ENCODE measurements around the gene RAB4A. TPM values are rescaled to one million over a fixed set of nuclear protein-coding genes. Genes with fewer than 3 reads are reported as not detected.
A peak's percentile ranks its signal among the peaks of the same experiment; 100 is the strongest.

The RAB4A gene
- total RNA-seq, 1 donor from 2014 or later, result 28.1 TPM

DNA sequence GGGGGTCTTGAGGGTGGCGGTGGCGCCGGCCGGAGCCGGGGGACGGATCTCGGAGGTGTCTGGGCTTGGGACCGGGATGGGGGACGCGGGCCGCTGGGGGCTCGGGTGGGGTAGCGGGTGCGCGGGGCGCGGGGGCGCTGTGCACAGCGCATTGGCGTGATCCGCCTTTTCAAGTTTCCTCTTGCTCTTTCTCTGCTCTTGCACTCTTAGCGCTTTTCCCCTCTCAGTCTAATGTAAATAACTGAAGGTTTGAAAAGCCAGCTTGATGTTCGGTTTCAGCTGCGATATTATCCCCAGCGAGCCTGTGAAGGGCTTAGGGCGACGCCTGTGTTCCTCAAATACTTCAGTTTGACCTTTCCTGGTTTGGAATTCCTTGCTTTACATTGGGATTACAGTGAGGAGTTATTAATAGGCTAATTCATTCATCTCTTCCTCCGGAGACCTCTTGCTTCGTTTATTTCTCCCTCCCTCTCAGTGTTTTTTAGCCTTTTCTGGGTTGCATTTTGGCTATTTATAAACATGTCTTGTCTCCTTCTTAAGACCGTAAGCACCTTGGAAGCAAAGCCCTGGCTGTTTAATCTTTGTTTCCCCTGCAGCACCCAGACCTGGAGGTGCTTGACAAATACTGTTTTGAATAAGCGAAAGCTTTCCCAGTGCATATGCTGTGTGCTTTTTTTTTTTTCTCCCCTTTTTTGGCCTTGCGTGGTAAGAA, 693 bp downstream of the RAB4A start:
- no peak for DNase-seq (ENCODE audit: low read depth)
- peak overlapping the region; percentile 74 for H3K4me3 ChIP-seq (ENCODE audit: low read depth, low read length)
- TF ChIP-seq, protein P1, sequence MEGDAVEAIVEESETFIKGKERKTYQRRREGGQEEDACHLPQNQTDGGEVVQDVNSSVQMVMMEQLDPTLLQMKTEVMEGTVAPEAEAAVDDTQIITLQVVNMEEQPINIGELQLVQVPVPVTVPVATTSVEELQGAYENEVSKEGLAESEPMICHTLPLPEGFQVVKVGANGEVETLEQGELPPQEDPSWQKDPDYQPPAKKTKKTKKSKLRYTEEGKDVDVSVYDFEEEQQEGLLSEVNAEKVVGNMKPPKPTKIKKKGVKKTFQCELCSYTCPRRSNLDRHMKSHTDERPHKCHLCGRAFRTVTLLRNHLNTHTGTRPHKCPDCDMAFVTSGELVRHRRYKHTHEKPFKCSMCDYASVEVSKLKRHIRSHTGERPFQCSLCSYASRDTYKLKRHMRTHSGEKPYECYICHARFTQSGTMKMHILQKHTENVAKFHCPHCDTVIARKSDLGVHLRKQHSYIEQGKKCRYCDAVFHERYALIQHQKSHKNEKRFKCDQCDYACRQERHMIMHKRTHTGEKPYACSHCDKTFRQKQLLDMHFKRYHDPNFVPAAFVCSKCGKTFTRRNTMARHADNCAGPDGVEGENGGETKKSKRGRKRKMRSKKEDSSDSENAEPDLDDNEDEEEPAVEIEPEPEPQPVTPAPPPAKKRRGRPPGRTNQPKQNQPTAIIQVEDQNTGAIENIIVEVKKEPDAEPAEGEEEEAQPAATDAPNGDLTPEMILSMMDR (conservative IDR thresholded peaks at IDR 0.05; ENCODE audit: low read depth, low read length), result no peak

DNA sequence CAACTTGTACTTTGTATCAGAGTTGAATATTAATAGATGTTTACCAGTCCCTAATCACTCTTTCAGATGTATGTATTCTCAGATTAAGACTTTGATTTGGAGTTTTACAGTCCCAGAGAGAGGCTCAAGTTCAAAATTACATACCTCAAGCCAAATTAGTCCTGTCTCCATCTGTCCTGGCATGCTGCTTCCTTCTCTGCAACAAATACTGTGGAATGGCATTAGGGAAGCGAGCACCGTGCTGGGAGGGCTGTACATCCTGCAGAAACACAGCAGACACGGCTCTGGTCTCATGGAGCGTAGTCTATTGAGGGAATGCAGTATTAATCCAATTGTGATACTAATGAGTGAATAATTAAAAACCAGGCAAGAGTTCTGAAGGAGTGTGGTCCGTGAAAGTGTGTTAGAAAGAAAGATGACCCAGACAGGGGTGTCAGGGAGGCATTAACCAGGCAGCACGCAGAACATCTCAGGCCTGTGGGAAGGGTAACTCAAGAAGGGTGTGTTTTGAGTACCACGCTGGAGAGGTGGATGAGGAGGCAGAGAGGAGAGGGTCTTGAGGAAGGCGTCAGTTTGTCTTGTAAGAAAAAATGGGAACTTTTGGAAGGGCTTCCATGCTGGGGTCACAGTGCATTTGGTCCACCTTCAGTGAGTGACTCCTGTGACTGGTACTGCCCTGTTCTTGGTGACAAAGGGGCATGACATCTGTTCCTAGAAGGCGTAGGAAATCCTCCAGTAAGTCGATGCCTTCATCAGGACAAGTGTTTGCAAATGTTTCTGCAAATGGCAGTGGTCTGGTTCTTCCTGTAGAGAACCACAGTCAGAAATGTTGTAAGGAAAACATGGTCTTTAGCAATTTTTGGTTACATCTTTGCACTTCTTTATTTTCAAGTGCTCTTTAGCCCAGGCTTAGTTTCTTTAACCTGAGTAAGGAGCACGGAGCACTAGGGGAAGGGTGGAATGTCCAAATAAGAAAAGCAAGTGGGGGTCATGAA, 1.6 kb downstream of the RAB4A start:
- H3K4me3 ChIP-seq (ENCODE audit: low read depth, low read length), result peak overlapping the region; percentile 74
- DNase-seq (ENCODE audit: low read depth), result no peak
- TF ChIP-seq, protein P1 (conservative IDR thresholded peaks at IDR 0.05; ENCODE audit: low read depth, low read length), result no peak

- DNase-seq (ENCODE audit: low read depth), result no peak
- TF ChIP-seq, protein P1 (conservative IDR thresholded peaks at IDR 0.05; ENCODE audit: low read depth, low read length), result no peak
- H3K4me3 ChIP-seq (ENCODE audit: low read depth, low read length), result no peak overlapping the region
Observed at GRCh38 chr1:229273507-229274232, 2.8 kb downstream of the RAB4A start.

- no peak overlapping the region for H3K4me3 ChIP-seq (ENCODE audit: low read depth, low read length)
- no peak for DNase-seq (ENCODE audit: low read depth)
- TF ChIP-seq, protein P1 (conservative IDR thresholded peaks at IDR 0.05; ENCODE audit: low read depth, low read length), result no peak
Observed at GRCh38 chr1:229275005-229275404, 4.1 kb downstream of the RAB4A start.

DNA sequence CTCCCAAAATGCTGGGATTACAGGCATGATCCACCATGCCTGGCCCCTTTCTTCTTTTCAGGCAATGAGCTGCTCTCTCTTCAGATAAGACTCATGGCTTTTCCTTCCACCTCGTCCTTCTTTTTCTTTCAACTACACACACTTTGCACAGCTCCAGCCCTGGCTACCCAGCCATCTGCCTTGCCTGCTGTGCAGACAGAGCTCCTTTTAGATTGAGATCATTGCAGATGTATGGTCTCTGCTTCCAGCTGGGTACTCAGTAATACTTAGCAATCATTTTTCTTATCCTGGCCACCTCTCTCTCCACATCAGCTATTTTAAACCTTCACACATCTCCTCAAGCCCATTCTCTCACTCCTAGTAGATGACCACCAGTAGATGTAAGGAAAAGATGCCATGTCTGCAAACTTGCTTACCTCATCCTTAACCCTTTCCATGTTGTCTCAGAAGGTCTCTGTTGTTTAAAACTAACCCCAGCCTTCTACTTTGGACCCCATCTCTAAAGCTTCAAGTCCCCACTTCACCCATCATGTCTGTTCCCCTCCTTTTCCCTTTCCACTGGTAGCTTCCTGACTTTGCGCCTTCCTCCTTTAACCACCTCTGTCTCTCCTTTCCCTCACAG, 7.3 kb downstream of the RAB4A start:
- TF ChIP-seq, protein P1 (conservative IDR thresholded peaks at IDR 0.05; ENCODE audit: low read depth, low read length), result no peak
- H3K4me3 ChIP-seq (ENCODE audit: low read depth, low read length), result no peak overlapping the region
- no peak for DNase-seq (ENCODE audit: low read depth)

DNA sequence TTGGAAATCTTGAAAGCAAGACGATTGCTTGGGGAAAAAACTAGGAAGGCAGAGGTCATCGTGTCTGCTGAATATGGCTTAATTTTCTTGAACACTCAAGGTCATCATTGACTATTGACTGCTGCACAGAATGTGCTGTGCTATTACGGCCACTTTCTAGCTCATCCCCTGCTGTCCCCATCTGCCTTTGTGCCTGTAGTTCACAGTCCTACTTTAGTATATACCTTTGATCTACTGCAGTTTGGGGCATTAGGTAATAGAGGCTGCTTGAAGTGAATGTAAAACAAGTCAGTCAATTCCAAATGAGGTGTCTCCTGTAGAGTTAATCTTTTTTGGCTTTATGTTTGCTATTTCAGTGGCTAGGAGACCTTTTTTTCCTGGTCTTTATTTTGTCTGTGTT, 8.3 kb downstream of the RAB4A start:
- no peak for DNase-seq (ENCODE audit: low read depth)
- TF ChIP-seq, protein P1 (conservative IDR thresholded peaks at IDR 0.05; ENCODE audit: low read depth, low read length), result no peak
- no peak overlapping the region for H3K4me3 ChIP-seq (ENCODE audit: low read depth, low read length)

All from epithelial cell of proximal tubule (primary cell).